Measurements from ENCODE around the gene FHDC1.

FHDC1 gene

DNA sequence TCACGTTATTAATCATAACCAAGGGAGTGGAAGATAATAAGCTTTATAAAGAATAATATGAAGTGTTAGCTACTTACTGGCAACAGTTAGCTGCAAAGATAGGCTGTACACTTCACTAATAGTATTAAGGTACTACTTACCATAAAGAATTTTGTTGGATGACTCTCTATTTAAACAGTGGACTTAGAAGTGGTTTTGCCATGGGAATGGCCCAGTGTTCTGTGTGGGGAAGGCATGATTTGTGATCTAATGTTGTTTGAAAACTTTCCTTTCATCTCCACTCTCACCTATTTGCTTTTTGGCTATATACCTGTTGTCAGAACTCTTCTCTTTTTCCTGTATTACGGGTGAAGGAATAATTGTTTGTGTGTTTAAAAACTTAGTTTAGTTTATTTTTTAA, 23.0 kb downstream of the FHDC1 start:
- no peak for DNase-seq

DNA sequence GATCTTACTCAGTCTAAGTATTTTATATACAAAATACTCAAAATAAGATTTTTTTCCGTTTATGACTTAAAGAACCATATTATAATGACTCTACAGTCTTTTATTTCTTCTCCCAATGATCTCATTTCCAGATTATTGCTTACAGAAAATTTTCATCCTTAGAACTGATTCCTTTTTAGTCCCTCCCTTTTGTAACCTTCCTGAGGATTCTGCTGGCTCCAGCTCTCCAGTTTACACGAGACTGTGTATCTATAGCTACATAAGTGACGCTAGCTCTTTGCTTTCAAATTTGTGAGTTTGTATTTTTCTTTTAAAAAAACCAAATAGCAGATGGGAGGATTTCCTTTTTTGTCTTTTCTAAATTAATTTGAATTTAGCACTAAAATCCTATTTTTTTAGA, 24.0 kb downstream of the FHDC1 start:
- no peak for DNase-seq

DNA sequence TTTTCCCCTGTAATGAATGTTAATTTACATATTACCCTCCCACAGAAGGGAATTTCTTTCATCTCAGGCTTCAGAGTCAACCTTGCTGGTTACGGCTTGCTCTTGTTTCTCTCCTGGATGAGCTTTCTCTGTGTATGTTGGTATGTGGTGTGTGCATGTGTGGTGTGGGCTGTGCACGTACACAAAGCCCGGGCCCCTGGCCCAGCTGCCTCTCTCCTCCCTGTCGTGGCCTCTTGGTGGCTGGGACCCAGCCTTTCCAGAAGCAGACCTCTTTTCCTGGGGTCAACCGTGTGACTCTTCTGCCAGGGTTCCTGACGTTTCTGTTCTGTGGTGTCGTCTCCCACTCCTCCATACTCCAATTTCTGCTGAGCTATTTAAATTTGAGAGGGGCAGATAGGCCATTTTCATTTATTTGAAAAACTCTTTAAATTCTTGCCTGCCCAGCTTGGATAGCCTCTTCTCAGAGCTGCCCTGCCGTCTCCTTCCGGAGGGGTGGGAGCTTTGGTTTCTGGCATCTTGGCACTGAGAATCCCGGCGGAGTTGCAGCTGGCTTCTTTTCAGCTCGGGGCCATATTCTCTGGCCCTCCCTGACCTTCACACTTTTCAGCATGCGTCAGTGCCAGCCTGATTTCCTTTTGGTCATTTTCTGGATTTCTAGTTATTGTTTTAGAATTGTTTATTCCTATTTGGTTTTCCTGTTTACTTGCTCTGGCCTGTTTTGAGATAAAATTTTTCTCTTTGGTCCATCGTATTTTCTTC, 25.1 kb downstream of the FHDC1 start:
- DNase-seq: no peak

DNA sequence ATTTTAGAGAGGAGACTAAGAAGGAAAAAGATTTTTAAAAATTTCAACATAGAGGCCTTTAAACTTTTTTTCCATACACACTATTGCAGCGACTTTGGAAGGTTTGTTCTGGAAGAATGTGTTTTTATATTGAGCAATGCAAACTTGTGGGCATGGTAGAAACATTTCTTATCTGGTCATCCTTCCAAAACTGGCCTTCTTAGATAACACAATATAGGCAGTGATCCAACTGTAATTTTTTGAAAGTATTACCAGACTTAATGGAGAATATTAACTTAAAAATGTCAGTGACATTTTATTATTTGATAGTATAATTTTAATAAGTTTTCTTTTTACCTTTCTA, 25.6 kb downstream of the FHDC1 start:
- no peak for DNase-seq

DNA sequence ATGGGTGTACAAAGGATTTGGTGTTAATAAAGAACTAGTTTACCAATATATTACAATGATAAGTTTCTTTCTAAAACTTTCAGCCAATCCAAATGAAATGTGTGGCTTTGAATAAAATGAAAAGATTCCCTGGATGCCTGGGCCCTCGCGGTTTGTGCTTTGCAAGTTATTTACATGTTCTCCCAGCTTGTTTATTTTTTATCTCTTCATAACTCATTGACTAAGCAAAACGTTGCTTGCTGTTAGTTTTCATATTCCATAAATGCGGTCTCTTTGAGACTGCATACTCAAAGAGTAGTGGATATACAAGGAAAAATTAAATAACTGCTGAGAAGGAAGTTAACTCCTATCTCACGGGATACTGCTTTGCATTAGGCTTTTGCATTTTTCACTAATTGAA, 26.0 kb downstream of the FHDC1 start:
- DNase-seq: no peak

DNA sequence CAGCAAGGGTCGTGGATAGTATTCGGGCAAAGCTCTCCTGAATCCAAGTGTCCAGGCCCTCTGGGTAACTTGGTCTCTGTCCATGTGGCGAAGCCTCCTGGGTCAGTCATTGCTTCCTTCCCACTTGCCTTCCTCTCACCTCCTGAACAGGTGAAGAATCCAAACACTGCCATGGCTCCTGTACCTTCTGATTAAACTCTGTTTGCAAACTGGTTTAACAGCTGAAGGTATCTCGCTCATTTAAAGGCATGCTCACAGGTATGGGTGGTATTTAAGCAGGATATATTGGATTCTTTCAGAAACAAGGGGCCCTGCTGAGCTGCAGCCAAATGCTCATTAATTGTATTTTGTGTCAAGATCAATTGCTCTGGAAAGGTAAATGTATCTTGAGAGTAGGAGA, 28.2 kb downstream of the FHDC1 start:
- no peak for DNase-seq

DNA sequence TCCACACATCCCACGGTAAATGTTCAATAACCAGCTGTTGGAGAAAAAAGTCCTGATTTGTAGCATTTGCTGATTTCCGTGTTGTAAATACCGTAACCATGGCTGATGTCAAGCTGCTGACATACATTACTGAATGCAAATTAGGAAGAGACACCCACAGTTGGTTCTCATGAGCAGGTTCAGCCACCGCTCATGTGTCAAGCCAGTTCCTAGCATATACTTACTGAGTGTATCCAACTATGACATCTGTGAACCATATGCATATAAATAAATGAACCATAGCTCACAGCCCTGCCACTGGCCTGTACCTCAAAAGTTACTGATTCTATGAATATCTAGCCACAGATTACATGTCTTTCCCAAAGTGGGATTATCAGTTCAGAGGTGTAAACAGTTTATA, 29.5 kb downstream of the FHDC1 start:
- DNase-seq: no peak

DNA sequence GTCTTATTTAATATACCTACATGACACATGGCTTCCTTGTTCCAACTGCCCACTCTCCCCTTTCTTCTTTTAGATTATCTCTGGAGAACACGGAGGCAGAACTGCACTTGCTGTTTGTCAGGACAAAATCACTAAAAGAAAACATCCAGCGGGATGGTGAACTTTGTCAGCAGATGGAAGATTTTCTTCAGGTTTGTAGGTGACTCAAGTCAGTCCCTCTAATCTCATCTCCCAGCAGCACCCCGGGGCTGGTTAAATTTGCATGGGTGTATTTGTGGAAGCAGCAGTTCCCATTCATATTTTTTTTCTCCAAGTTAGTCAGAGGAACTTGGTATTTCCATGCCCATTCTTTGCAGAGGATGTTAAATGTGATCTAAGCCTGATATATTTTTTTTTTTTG, 31.8 kb downstream of the FHDC1 start:
- DNase-seq: no peak

DNA sequence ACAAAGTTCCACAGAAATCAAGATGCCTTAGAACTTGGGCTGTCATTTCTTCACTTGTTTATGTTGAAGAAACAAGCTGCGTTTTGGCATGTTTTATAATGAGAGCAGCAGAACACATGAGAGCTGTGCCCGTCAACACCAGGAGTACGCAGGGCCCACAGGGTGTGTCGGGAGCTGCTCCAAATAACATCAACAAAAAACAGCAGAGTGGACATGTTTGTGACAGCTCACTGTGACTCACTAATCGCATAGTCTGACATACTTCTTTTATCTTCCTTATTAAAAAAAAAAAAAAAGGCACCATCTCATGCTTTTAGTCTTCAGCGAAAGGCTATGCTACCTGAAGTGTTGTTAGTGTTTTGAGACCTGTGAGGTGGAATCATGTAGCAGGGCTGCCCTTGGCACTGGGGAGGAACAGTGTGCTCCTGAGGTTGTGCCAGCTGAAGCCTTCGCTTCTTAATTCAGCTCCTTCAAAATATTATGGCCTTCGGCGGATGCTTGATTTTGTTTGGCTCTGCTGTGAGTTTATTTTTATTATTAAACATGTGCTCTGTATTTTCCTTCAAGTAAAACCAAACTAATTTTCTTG, 32.8 kb downstream of the FHDC1 start:
- no peak for DNase-seq

DNA sequence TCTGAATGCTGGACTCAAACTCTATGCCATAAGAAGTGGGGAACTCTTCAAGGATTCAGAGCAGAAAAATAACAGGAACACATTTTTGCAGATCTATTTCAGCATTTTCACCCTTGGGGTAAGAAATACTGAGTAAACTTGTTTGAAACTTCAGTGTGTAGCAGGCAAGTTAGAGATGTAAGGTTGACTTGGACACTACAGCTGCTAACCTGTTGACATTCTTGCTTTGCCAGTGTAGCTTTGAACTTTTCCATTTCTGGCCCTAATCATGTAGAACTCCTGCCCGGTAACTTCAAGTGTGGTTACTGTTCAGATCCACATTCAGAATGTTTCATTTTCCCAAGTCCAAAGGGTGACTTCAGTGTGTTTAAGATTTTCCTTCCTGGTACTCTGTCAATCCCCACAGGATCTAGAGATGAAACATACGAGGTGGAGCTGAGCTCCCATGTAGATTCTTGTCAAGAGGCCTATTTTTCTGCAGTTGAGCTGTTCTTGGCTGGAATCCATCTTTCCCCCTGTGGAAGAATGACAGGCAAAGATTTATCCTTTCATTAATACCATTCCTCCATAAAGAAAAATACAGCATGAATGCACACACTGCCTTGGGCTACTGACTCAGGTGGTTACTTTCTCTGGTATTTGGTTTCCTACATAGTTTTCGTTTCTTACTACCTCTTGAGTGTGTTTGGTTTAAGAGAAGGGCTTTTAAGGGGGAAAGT, 34.1 kb downstream of the FHDC1 start:
- no peak for DNase-seq

DNA sequence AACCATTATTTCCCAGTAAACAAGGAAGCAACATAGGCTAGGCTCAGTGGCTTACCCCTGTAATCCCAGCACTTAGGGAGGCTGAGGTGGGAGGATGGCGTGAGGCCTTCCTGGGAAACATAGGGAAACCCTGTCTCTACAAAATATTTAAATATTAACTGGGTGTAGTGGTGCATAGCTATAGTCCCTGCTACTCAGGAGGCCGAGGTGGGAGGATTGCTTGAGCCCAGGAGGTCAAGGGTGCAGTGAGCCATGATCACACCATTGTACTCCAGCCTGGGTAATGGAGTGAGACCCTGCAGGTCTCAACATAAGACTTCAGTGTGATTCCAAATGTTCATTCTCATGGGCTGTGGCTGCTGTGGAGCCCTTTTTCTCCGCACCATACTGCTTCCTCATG, 34.9 kb downstream of the FHDC1 start:
- DNase-seq: no peak

DNA sequence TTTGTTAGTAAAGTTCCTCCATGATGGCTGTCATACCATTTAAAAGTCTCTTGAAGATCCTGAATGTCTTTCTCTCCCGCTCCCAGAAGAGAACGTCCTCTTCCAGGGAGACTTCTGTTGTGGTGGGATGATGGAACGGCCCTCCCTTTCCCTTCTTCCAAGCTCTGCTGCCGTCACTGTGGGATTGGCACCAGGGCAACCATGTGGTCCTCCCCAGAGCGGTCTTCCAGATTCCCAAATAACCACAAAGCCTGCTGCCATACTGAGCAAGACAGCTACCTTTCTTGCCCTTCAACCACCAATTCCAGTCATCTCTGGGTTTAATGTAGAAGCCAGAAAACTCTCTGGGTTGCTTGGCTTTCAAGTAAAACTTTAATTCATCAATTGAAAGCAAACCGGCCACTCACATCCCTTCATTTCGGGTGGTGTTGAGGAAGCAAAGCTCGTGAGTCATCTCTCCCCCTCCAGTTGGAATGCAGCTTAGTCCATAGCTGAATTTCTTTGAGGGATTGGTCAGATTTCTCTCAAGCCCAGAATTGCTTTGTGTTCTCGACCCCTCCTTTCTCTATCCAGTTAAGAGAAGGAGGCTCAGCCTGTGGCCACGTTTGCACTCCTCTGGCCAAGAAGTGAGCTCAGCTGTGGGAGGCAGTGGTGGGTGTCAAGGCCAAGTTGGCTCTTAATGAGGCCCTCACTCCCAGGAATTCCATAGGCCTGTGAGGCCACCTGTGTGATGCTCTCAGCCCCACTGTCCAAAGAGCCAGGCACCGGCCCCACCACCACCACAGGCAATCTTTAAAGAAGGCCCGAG, 36.9 kb downstream of the FHDC1 start:
- no peak for DNase-seq

DNA sequence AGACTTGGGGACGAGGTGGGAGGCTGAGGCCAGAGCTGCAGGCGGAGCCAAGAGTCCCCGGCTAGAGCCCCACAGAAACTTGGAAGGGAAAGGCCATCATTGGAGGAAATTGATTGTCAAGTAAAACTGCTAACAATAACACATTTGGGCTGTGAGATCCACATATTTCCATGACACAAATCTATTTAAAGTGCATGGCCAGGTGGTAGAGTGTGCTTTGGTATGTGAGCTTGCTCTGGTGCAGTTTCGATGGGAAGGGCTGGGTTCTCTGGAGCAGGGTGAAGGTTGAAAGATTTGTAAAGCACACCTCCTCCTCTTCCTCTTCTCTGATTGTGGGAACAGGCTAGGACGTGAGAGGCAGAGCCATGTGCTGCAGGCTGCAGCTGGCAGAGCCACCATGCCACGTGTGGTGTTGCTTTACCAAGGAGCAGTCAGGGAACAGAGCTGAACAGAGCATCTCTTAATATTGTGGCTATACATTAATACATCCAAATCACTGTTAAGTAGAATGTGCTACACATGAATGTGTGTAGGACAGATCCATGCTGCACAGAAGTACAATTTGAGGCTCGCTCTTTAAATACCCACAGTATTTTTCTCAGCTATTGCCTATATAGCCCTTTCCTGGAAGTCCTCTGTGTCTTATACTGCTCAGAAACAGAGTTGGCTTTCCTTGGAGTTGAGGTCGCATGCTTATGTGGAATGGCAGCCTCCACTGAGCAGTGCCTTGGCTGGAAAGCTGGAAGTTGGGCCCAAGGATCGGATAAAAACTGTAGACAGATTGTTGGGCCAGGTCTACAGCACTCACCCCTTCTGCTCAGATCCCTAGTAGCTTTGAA, 37.7 kb downstream of the FHDC1 start:
- DNase-seq: no peak

DNA sequence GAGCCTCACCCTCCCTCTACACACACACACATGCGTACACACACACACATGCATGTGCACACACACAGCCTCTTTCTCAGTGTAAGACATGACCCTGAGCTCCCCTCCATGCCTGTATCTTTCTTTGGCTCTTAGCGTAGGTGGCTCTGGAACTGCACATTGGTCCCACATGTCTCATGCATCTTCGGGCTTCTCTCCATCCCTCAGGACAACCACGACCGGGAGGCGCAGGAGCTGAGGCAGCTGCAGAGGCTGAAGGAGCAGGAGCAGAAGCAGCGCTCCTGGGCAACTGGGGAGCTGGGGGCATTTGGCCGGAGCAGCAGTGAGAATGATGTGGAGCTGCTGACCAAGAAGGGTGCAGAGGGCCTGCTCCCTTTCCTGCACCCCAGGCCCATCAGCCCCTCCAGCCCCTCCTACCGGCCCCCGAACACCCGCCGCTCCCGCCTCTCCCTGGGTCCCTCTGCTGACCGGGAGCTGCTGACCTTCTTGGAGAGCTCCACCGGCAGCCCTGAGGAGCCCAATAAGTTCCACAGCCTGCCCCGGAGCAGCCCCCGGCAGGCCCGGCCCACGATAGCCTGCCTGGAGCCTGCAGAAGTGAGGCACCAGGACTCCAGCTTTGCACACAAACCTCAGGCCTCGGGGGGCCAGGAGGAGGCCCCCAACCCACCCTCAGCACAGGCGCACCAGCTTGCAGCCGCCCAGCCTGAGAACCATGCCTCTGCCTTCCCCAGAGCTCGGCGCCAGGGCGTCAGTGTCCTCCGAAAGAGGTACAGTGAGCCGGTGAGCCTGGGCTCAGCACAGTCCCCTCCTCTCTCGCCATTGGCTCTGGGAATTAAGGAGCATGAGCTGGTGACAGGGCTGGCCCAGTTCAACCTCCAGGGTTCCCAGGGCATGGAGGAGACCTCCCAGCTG, 38.6 kb downstream of the FHDC1 start:
- no peak for DNase-seq

DNA sequence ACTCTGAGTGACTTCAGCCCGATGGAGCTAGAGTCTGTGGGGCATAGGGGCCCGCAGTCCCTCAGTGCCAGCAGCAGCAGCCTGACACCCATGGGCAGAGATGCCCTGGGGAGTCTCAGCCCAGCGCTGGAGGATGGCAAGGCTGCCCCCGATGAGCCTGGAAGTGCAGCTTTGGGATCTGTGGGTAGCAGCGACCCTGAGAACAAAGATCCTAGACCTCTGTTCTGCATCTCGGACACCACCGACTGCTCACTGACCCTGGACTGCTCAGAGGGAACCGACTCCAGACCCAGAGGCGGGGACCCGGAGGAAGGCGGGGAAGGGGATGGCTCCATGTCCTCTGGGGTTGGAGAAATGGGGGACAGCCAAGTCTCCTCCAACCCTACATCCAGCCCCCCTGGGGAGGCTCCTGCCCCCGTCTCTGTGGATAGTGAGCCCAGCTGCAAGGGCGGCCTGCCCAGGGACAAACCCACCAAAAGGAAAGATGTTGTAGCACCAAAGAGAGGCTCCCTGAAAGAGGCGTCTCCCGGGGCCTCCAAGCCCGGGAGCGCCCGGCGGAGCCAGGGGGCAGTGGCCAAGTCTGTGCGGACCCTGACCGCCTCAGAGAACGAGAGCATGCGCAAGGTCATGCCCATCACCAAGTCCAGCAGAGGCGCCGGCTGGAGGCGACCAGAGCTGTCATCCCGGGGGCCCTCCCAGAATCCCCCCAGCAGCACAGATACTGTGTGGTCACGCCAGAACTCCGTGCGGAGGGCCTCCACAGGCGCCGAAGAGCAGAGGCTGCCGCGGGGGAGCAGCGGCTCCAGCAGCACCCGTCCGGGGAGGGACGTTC, 39.5 kb downstream of the FHDC1 start:
- DNase-seq: no peak

DNA sequence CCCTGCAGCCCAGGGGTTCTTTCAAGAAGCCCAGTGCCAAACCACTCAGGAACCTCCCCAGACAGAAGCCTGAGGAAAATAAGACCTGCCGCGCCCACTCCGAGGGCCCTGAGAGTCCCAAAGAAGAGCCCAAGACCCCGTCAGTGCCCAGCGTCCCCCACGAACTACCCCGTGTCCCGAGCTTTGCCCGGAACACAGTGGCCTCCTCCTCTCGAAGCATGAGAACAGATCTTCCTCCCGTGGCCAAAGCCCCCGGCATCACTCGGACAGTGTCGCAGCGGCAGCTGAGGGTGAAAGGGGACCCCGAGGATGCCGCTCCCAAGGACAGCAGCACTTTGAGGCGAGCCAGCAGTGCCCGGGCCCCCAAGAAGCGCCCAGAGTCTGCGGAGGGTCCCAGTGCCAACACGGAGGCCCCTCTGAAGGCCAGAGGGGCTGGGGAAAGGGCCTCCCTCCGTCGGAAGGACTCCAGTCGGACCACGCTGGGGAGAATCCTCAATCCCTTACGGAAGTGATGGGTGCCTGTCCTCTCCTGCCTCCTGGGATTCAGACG, 40.2 kb downstream of the FHDC1 start:
- no peak for DNase-seq

DNA sequence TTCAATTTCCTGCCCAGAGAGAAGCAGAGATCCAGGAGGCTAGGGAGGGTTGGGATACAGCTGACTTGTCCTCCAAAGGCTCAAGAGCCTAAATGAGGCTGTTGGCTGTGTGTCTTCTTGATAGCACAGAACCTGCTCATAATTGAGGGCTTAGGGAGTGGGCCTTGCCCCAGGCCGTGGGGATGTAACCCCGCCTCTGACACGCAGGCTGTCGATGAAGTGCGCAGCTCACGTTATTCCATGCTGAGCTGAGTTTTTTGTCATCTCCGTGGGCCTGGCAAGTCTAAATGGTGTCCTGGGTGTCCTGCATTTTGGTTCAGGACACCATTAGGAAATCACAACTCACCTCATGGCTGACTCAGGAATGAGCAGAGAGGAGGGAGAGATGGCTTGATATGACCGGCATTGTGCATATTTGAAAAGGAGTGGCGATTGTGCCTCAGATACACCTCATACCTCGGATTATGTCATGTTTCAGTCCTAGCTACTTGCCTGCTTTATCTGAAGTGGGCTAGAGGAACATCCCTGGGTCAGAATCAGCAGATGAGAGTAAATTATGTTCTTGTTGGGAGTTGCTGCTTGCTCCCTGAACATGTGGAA, 43.7 kb downstream of the FHDC1 start:
- no peak for DNase-seq

DNA sequence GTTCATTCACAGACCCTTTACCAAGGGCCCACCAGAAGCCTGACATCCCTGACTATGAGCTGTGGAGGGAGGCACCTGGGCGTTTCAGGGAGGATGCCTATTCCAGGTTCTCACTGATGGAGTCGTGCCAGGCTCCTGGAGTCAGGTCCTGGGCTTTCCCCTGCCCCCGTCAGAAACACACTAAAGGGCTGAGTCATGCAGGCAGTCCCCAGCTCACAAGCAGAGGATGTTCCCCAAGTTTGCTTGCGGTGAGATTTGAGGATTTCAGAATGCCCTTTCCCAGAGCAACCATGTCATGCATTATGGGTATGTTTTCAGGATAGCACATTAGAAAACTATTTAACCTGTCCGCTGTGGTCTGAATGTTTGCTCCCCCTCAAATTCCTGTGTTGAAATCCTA, 45.2 kb downstream of the FHDC1 start:
- DNase-seq: no peak

DNA sequence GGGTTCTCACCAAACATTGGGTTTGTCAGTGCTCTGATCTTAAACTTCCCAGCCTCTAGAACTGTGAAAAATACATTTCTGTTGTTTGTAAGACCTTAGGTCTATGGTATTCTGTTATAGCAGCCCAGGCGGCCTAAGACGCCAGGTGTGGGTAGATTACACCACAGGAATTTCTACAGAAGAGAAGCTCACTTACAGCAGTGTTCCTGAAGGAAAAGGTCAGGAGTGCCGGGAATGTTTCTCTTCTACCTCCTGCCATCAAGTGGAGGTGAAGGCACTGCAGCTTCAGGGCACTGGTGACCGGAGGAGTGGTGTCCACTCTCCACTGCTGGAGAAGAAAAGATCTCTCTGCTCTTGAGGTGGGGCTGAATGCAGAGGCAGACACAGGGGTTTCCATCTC, 45.7 kb downstream of the FHDC1 start:
- no peak for DNase-seq

DNA sequence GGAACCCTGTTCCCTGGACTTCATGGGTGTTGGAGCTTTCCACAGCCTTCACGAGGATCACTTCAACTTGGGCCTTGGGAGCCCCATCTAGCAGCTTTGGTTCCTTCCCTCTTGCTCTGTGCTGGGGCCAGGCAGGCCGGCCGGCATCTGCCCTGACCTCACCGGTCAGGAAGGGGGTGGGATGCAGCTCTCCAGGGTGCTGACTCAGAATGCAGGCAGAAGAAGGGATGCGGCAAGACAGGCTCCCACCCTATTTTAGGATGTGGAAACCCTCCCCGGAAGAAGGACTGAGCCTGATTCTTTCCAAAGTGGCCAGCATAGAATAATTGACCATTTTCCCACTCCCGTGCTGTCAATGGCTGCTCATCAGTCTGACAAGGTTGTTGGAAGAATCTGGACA, 47.1 kb downstream of the FHDC1 start:
- no peak for DNase-seq
